H1 (cell line): ENCODE measurements around the gene ADAMTS15. TPM values are rescaled to one million over a fixed set of nuclear protein-coding genes. Genes with fewer than 3 reads are reported as not detected.

Source experiments
- CTCF ChIA-PET: fragments of 300-600 bp; sonication (Branson Sonifier 250); formaldehyde crosslinking; loops from one replicate; lab custom pipeline; 2021; ENCODE audit not compliant: partially characterized antibody; lab: Charles Lee
- POLR2A ChIA-PET: fragments of 300-600 bp; sonication (Branson Sonifier 250); formaldehyde crosslinking; loops from one replicate; lab custom pipeline; 2021; ENCODE audit warnings: inconsistent platforms; ENCODE audit not compliant: partially characterized antibody; lab: Charles Lee
- DNase-seq, 2 experiments: peaks; one replicate each; pipeline versions ENCODE4 v3.0.0 to v3.0.0-alpha.2; 2010 to 2022; ENCODE audit warnings: low spot score in 2 of 2, low read depth in 1 of 2, mixed read lengths in 1 of 2
- FAIRE-seq: peaks from 2 replicates; lab custom pipeline; 2011; peaks lifted over from hg19 to GRCh38; lab: Jason Lieb, UNC
- H2AFZ ChIP-seq: 2 replicates; pipeline ENCODE4 v1.8.1; 2012; ENCODE audit warnings: low read length, inconsistent platforms
- H2AK5ac ChIP-seq: 2 replicates; pipeline ENCODE4 v1.6.1; 2013; ENCODE audit warnings: low read depth, low read length
- H2BK120ac ChIP-seq: replicated peaks from 2 replicates; pipeline ENCODE3; 2013; ENCODE audit warnings: low read depth, low read length, inconsistent platforms
- H2BK12ac ChIP-seq: 2 replicates; pipeline ENCODE4 v1.6.1; 2013; ENCODE audit warnings: low read depth, low read length
- H2BK15ac ChIP-seq: 2 replicates; pipeline ENCODE4 v1.6.1; 2013; ENCODE audit warnings: low read length
- H2BK20ac ChIP-seq: 2 replicates; pipeline ENCODE4 v1.6.1; 2013; ENCODE audit warnings: low read length
- H2BK5ac ChIP-seq: 2 replicates; pipeline ENCODE4 v1.6.1; 2013; ENCODE audit warnings: low read depth, low read length
- H3K14ac ChIP-seq: 2 replicates; pipeline ENCODE4 v1.6.1; 2013; ENCODE audit warnings: inconsistent platforms; ENCODE audit not compliant: insufficient read length
- H3K18ac ChIP-seq: 2 replicates; pipeline ENCODE4 v1.6.1; 2013; ENCODE audit warnings: low read length; ENCODE audit errors: extremely low read depth
- H3K23ac ChIP-seq: 2 replicates; pipeline ENCODE4 v1.6.1; 2013; ENCODE audit warnings: inconsistent platforms; ENCODE audit not compliant: insufficient read length
- H3K23me2 ChIP-seq: 2 replicates; pipeline ENCODE4 v1.6.1; 2013; ENCODE audit warnings: low read depth, low read length
- H3K27ac ChIP-seq: 2 replicates; pipeline ENCODE4 v1.6.1; 2011; ENCODE audit warnings: low read depth, low read length, inconsistent platforms
- H3K27me3 ChIP-seq, 4 experiments: replicated peaks in 1 of 4; 1 replicate in 1 of 4; 2 replicates in 3 of 4; pipeline versions ENCODE4 v1.6.1 to v1.8.1; 2011 to 2013; ENCODE audit warnings: low read length in 3 of 4, mild to moderate bottlenecking in 3 of 4, inconsistent platforms in 2 of 4, mixed read lengths in 2 of 4, moderate library complexity in 1 of 4; ENCODE audit not compliant: control insufficient read depth in 3 of 4, insufficient read depth in 3 of 4; ENCODE audit errors: extremely low read depth in 1 of 4
- H3K36me3 ChIP-seq, 4 experiments: 2 replicates each; pipeline versions ENCODE4 v1.6.1 to v1.8.1; 2011 to 2013; ENCODE audit warnings: mild to moderate bottlenecking in 4 of 4, low read length in 3 of 4, moderate library complexity in 2 of 4, control low read depth in 1 of 4, inconsistent platforms in 1 of 4; ENCODE audit not compliant: insufficient read depth in 4 of 4, control insufficient read depth in 2 of 4
- H3K4ac ChIP-seq: replicated peaks from 2 replicates; pipeline ENCODE3; 2013; ENCODE audit warnings: low read length, low read depth, mixed read lengths, inconsistent platforms; ENCODE audit not compliant: insufficient read length
- H3K4me1 ChIP-seq, 4 experiments: replicated peaks in 1 of 4; 1 replicate in 1 of 4; 2 replicates in 3 of 4; pipeline versions ENCODE4 v1.6.1 to v1.8.1; 2011 to 2013; ENCODE audit warnings: low read length in 3 of 4, inconsistent platforms in 2 of 4, mixed read lengths in 1 of 4; ENCODE audit not compliant: insufficient read depth in 4 of 4, control insufficient read depth in 3 of 4
- H3K4me2 ChIP-seq, 2 experiments: 2 replicates each; pipeline versions ENCODE4 v1.6.1 to v1.8.1; 2011 to 2013; ENCODE audit warnings: low read depth in 2 of 2, low read length in 2 of 2, control low read depth in 1 of 2, inconsistent platforms in 1 of 2, mild to moderate bottlenecking in 1 of 2; ENCODE audit not compliant: insufficient read depth in 1 of 2
- H3K4me3 ChIP-seq, 4 experiments: fragments of 200-600, 300-600 bp in 1 of 4; sonication (generic), shearing (Covaris generic), sonication (Bioruptor Twin) in 1 of 4; 2 replicates each; pipeline versions ENCODE4 v1.5.1 to v1.8.1; 2011 to 2016; ENCODE audit warnings: low read length in 4 of 4, low read depth in 3 of 4, control low read depth in 2 of 4, inconsistent platforms in 2 of 4, mild to moderate bottlenecking in 2 of 4, mixed read lengths in 1 of 4, moderate library complexity in 1 of 4; ENCODE audit not compliant: insufficient read depth in 2 of 4; ENCODE audit errors: extremely low read depth in 1 of 4
- H3K56ac ChIP-seq: replicated peaks from 2 replicates; pipeline ENCODE3; 2013; ENCODE audit warnings: low read depth, mild to moderate bottlenecking, mixed read lengths, low read length, inconsistent platforms; ENCODE audit not compliant: insufficient read length
- H3K79me1 ChIP-seq: 2 replicates; pipeline ENCODE4 v1.6.1; 2013; ENCODE audit warnings: low read depth, low read length, control low read depth
- H3K79me2 ChIP-seq, 2 experiments: 2 replicates each; pipeline versions ENCODE4 v1.6.1 to v1.8.1; 2012 to 2013; ENCODE audit warnings: low read length in 2 of 2, mild to moderate bottlenecking in 2 of 2, inconsistent platforms in 1 of 2; ENCODE audit not compliant: insufficient read depth in 2 of 2, control insufficient read depth in 1 of 2
- H3K9ac ChIP-seq, 4 experiments: replicated peaks in 1 of 4; 1 replicate in 1 of 4; 2 replicates in 3 of 4; pipeline versions ENCODE4 v1.6.1 to v1.8.1; 2011 to 2013; ENCODE audit warnings: low read depth in 3 of 4, low read length in 3 of 4, control low read depth in 2 of 4, mild to moderate bottlenecking in 2 of 4, moderate library complexity in 2 of 4, inconsistent platforms in 1 of 4; ENCODE audit errors: extremely low read depth in 1 of 4
- H3K9me3 ChIP-seq, 2 experiments: 2 replicates each; pipeline versions ENCODE4 v1.6.1 to v1.8.1; 2012 to 2013; ENCODE audit warnings: mild to moderate bottlenecking in 2 of 2, moderate library complexity in 2 of 2, control low read depth in 1 of 2, inconsistent platforms in 1 of 2, low read depth in 1 of 2, low read length in 1 of 2, mixed read lengths in 1 of 2; ENCODE audit not compliant: insufficient read depth in 2 of 2
- H4K20me1 ChIP-seq, 2 experiments: replicated peaks in 1 of 2; 2 replicates each; pipeline versions ENCODE3 to v1.8.1; 2011 to 2013; ENCODE audit warnings: inconsistent platforms in 2 of 2, low read length in 2 of 2, mild to moderate bottlenecking in 1 of 2; ENCODE audit not compliant: insufficient read depth in 2 of 2, control insufficient read depth in 1 of 2
- H4K5ac ChIP-seq: 2 replicates; pipeline ENCODE4 v1.6.1; 2013; ENCODE audit warnings: low read length, low read depth, mixed read lengths, inconsistent platforms; ENCODE audit not compliant: insufficient read length
- H4K8ac ChIP-seq: 2 replicates; pipeline ENCODE4 v1.8.0; 2013; ENCODE audit warnings: mild to moderate bottlenecking, moderate library complexity, low read length, inconsistent platforms; ENCODE audit not compliant: insufficient read depth; ENCODE audit errors: extremely low read depth
- H4K91ac ChIP-seq: replicated peaks from 2 replicates; pipeline ENCODE3; 2013; ENCODE audit warnings: low read length, mixed read lengths, inconsistent platforms; ENCODE audit not compliant: insufficient read length
- ATF2 ChIP-seq: IDR thresholded peaks from 2 replicates; pipeline ENCODE4 v1.6.1; 2012; ENCODE audit warnings: low read length, inconsistent platforms
- EGR1 ChIP-seq: IDR thresholded peaks from 2 replicates; pipeline ENCODE4 v1.6.1; 2011; ENCODE audit warnings: low read depth, low read length, borderline replicate concordance
- EZH2 ChIP-seq: fragments of 200-600 bp; sonication (generic); IDR thresholded peaks from 2 replicates; pipeline ENCODE4 v1.7.1; 2012; ENCODE audit warnings: low read depth, mild to moderate bottlenecking, moderate library complexity, low read length, inconsistent platforms; ENCODE audit not compliant: severe bottlenecking
- RBBP5 ChIP-seq: IDR thresholded peaks from 2 replicates; pipeline ENCODE4 v1.7.1; 2012; ENCODE audit warnings: low read depth, mild to moderate bottlenecking, inconsistent platforms, low read length, moderate library complexity, borderline replicate concordance
- TAF7 ChIP-seq: optimal IDR thresholded peaks from 2 replicates; pipeline ENCODE3; 2011; ENCODE audit warnings: low read depth, mild to moderate bottlenecking, inconsistent platforms, low read length, moderate library complexity, borderline replicate concordance
- TBP ChIP-seq: IDR thresholded peaks from 2 replicates; pipeline ENCODE4 v1.6.1; 2011; ENCODE audit warnings: low read depth, low read length, improper control_type of control experiment
- WGBS, 2 experiments: shearing (Covaris generic) in 1 of 2; methylation state at CpG; one replicate each; pipeline versions ENCODE4 v1.1.6 to v1.1.7; 2013 to 2015; ENCODE audit warnings: low lambda C conversion rate in 2 of 2, mixed read lengths in 2 of 2, inconsistent platforms in 1 of 2, low coverage in 1 of 2, missing lambda C conversion rate in 1 of 2; ENCODE audit not compliant: insufficient replicate concordance in 2 of 2, insufficient coverage in 1 of 2, insufficient read length in 1 of 2; ENCODE audit errors: extremely low coverage in 1 of 2, missing lambda C conversion rate in 1 of 2; 5-methylcytosine and 5-hydroxymethylcytosine counted together
- long read RNA-seq, 2 experiments: library from RNA in 1 of 2; library from capped mRNA in 1 of 2; stranded (forward); transcript quantifications; one replicate each; pipeline ENCODE4 v2.0.0, GENCODE V29; 2021; ENCODE audit warnings: inconsistent platforms in 1 of 2
- polyA minus RNA-seq, 3 experiments: library from RNA; depleted of rRNA, polyadenylated mRNA; stranded (reverse); fragments of >200 nt; gene quantifications; 1 replicate in 2 of 3; 2 replicates in 1 of 3; pipeline ENCODE4 v1.2.3, GENCODE V29; 2011
- polyA plus RNA-seq, 7 experiments: library from polyadenylated mRNA; depleted of rRNA in 3 of 7; stranded (reverse) in 5 of 7; unstranded in 2 of 7; fragments of >200 nt in 5 of 7; fragments of 200-250 nt in 2 of 7; gene quantifications; 1 replicate in 5 of 7; 2 replicates in 1 of 7; 4 replicates in 1 of 7; pipeline versions ENCODE4 v1.2.1 to v1.2.3, GENCODE V29; 2011 to 2013; ENCODE audit warnings: missing spikeins in 2 of 7, mixed read lengths in 2 of 7
- total RNA-seq: library from RNA; stranded (reverse); fragmentation: NEBNext Ultra II Directional; extraction: Animal tissue kit (Norgen Biotek cat#: 25700); gene quantifications from 2 replicates; pipeline ENCODE4 v1.2.1, GENCODE V29; 2021

ADAMTS15 gene
- total RNA-seq = 4.7 and 4.9 TPM in 2 replicates
- polyA plus RNA-seq (2011; rRNA removed) = 1.7 and 2.3 TPM in 2 replicates
- 1.4 TPM for polyA plus RNA-seq (2011; cell fraction: cytosol; rRNA removed)
- polyA plus RNA-seq (2011; cell fraction: nucleus; rRNA removed) = 3.5 TPM
- 1.7 to 2.6 TPM (median 2.4 TPM) in 4 replicates for polyA plus RNA-seq (2012, experiment 1 of 2)
- polyA plus RNA-seq (2012, experiment 2 of 2) = 2.0 TPM
- 5.1 TPM for polyA plus RNA-seq (2013, experiment 1 of 2)
- polyA plus RNA-seq (2013, experiment 2 of 2) = 4.3 TPM
- polyA minus RNA-seq (2011; rRNA and poly(A)+ RNA removed) = 3.4 and 3.8 TPM in 2 replicates
- polyA minus RNA-seq (2011; cell fraction: cytosol; rRNA and poly(A)+ RNA removed) = 2.5 TPM
- polyA minus RNA-seq (2011; cell fraction: nucleus; rRNA and poly(A)+ RNA removed) = 2.1 TPM
- long read RNA-seq, experiment 1, partial matches to known transcripts = 0 of 3 reads
- long read RNA-seq, experiment 1, other reads (novel, unspliced or antisense) = 3 of 3 reads
- long read RNA-seq, experiment 2 = 0 reads

GRCh38 chr11:130448416-130449309, at the start of gene ADAMTS15:
ADAMTS15 (plus strand) TSS chr11:130448645; CDS start chr11:130448974, 329 bp downstream.
- no peak within 1 kb of the TSS for H2BK120ac ChIP-seq
- peaks cover 3 to 4% of the 10 kb centered on the region in 2 experiments for H4K20me1 ChIP-seq
- H2BK5ac ChIP-seq = no peak within 1 kb of the TSS
- no peak within 1 kb of the TSS for H3K23ac ChIP-seq
- H3K4me3 ChIP-seq = peak within 1 kb of the TSS; percentile 49 to 72 (median 54)
- ChIA-PET CTCF (interaction anchor here (0.6 to 21.7 kb wide), 13 partner anchors 11 to 450 kb away, joined by 3 to 521 read pairs (median 3); no protein-coding TSS in a partner anchor), POLR2A (interaction anchor here (0.6 to 1.3 kb wide), 2 partner anchors 40 to 129 kb away, joined by 4 to 5 read pairs; no protein-coding TSS in a partner anchor)
- H2BK12ac ChIP-seq = no peak within 1 kb of the TSS
- H2BK15ac ChIP-seq = peak within 1 kb of the TSS; percentile 88; the same call in 1 of the 2 replicates
- DNase-seq = peak; percentile 80 to 87
- H4K8ac ChIP-seq = no peak within 1 kb of the TSS; the same call in 1 of the 2 replicates
- no peak within 1 kb of the TSS for H4K5ac ChIP-seq
- H3K79me1 ChIP-seq = no peaks in the 10 kb centered on the region; the same call in 1 of the 2 replicates
- H4K91ac ChIP-seq = no peak within 1 kb of the TSS
- no peak for FAIRE-seq
- H3K4me2 ChIP-seq = peak within 1 kb of the TSS; percentile 90 to 99
- H3K9me3 ChIP-seq = no peaks in the 10 kb centered on the region
- H3K36me3 ChIP-seq = no peaks in the 10 kb centered on the region
- H3K9ac ChIP-seq = no peak within 1 kb of the TSS
- H3K4ac ChIP-seq = no peak within 1 kb of the TSS
- H2AK5ac ChIP-seq = no peak within 1 kb of the TSS
- H3K4me1 ChIP-seq = peaks cover 0 to 9% (median 6%) of the 10 kb centered on the region in 4 experiments; a peak in 6 of 7 replicates
- no peak within 1 kb of the TSS for H3K14ac ChIP-seq
- WGBS, 2 experiments = 1% methylated on average over 65 of the region's 75 CpGs; no CpG with 5 or more reads in 1 of the 2 experiments
- peak within 1 kb of the TSS; percentile 90; the same call in 1 of the 2 replicates for H2AFZ ChIP-seq
- no peak within 1 kb of the TSS for H2BK20ac ChIP-seq
- H3K23me2 ChIP-seq = peaks cover 16% of the 10 kb centered on the region
- H3K56ac ChIP-seq = no peak within 1 kb of the TSS
- H3K27me3 ChIP-seq = peaks cover 9 to 63% (median 44%) of the 10 kb centered on the region in 4 experiments
- H3K18ac ChIP-seq = peak within 1 kb of the TSS; percentile 27
- no peaks in the 10 kb centered on the region for H3K79me2 ChIP-seq
- H3K27ac ChIP-seq = no peak within 1 kb of the TSS
- peak; percentile 26 for TF ChIP-seq TBP
- TF ChIP-seq RBBP5 = peak; percentile 66; the same call in 1 of the 2 replicates
- no peak for TF ChIP-seq ATF2
- TF ChIP-seq EGR1 = no peak
- TF ChIP-seq TAF7 = no peak
- TF ChIP-seq EZH2 = no peak
